KMS-11 (cell line): Measurements from ENCODE around the gene TTC24.

ENCODE experiments used
- H2AFZ ChIP-seq: fragments of 200-600 bp; sonication (generic); 2 replicates; pipeline ENCODE4 v1.6.1; 2016; ENCODE audit warnings: antibody characterized with exemption, mixed run types, low read depth
- H3K27ac ChIP-seq: fragments of 200-600 bp; sonication (generic); 2 replicates; pipeline ENCODE4 v1.6.1; 2016; ENCODE audit warnings: mild to moderate bottlenecking, mixed run types
- H3K27me3 ChIP-seq: fragments of 200-600 bp; sonication (generic); 2 replicates; pipeline ENCODE4 v1.6.1; 2017; ENCODE audit warnings: mild to moderate bottlenecking, low read depth, mixed run types, moderate library complexity; ENCODE audit not compliant: insufficient read depth
- H3K36me3 ChIP-seq: fragments of 200-600 bp; sonication (generic); 2 replicates; pipeline ENCODE4 v1.6.1; 2017; ENCODE audit warnings: mild to moderate bottlenecking, mixed run types; ENCODE audit not compliant: insufficient read depth
- H3K4me1 ChIP-seq: fragments of 200-600 bp; sonication (generic); 2 replicates; pipeline ENCODE4 v1.6.1; 2016; ENCODE audit warnings: mild to moderate bottlenecking, low read depth, mixed run types; ENCODE audit not compliant: poor library complexity, severe bottlenecking
- H3K4me2 ChIP-seq: fragments of 200-600 bp; sonication (generic); 2 replicates; pipeline ENCODE4 v1.7.0; 2016; ENCODE audit warnings: mild to moderate bottlenecking, mixed run types
- H3K4me3 ChIP-seq: fragments of 200-600 bp; sonication (generic); IDR thresholded peaks from 2 replicates; pipeline ENCODE4 v1.6.1; 2017; ENCODE audit warnings: low read depth, low read length, mixed read lengths; ENCODE audit not compliant: insufficient read depth
- H3K79me2 ChIP-seq: fragments of 200-600 bp; sonication (generic); 2 replicates; pipeline ENCODE4 v1.6.1; 2016; ENCODE audit warnings: low read depth, mixed run types; ENCODE audit not compliant: insufficient read depth
- H3K9ac ChIP-seq: fragments of 200-600 bp; sonication (generic); 2 replicates; pipeline ENCODE4 v1.6.1; 2016; ENCODE audit warnings: mild to moderate bottlenecking, mixed run types
- H4K20me1 ChIP-seq: fragments of 200-600 bp; sonication (generic); 2 replicates; pipeline ENCODE4 v1.6.1; 2016; ENCODE audit warnings: mild to moderate bottlenecking, mixed run types; ENCODE audit not compliant: insufficient read depth
- CTCF ChIP-seq: fragments of 200-600 bp; sonication (generic); conservative IDR thresholded peaks from 2 replicates; pipeline ENCODE4 v1.6.1; 2017; ENCODE audit warnings: low read depth, mild to moderate bottlenecking, antibody characterized with exemption, low read length, moderate library complexity, mixed read lengths

The TTC24 gene

GRCh38 chr1:156579472-156579871 is at the start of gene TTC24:
Gene TTC24 (plus strand): TSS chr1:156579723. CDS start chr1:156581365, 1,642 bp downstream.
- Histone ChIP-seq H3K79me2 (no peaks in the 10 kb centered on the region), H4K20me1 (no peaks in the 10 kb centered on the region), H3K4me3 (no peak within 1 kb of the TSS), H3K9ac (no peak within 1 kb of the TSS), H3K4me2 (no peak within 1 kb of the TSS), H3K27me3 (peaks cover 4% of the 10 kb centered on the region; the same call in 1 of the 2 replicates), H2AFZ (no peak within 1 kb of the TSS), H3K27ac (no peak within 1 kb of the TSS), H3K4me1 (peaks cover 8% of the 10 kb centered on the region), H3K36me3 (no peaks in the 10 kb centered on the region)
- TF ChIP-seq CTCF, result no peak

GRCh38 chr1:156530006-156530405 is 49.5 kb upstream of the TTC24 start:
- peaks cover 10% of the 10 kb centered on the region for H3K4me1 ChIP-seq
- H2AFZ ChIP-seq, result no peak overlapping the region
- H3K9ac ChIP-seq, result no peak overlapping the region
- H3K79me2 ChIP-seq, result no peaks in the 10 kb centered on the region
- no peak overlapping the region for H3K4me2 ChIP-seq
- no peak overlapping the region for H3K27ac ChIP-seq
- no peaks in the 10 kb centered on the region for H3K27me3 ChIP-seq
- TF ChIP-seq CTCF, result no peak
- H3K36me3 ChIP-seq, result no peaks in the 10 kb centered on the region
- H4K20me1 ChIP-seq, result no peaks in the 10 kb centered on the region
- no peak overlapping the region for H3K4me3 ChIP-seq

GRCh38 chr1:156532374-156532773 is 47.1 kb upstream of the TTC24 start:
- H3K4me3 ChIP-seq, result no peak overlapping the region
- H2AFZ ChIP-seq, result no peak overlapping the region
- no peaks in the 10 kb centered on the region for H3K27me3 ChIP-seq
- H3K36me3 ChIP-seq, result no peaks in the 10 kb centered on the region
- H3K4me2 ChIP-seq, result no peak overlapping the region
- no peak for TF ChIP-seq CTCF
- no peak overlapping the region for H3K27ac ChIP-seq
- H3K79me2 ChIP-seq, result no peaks in the 10 kb centered on the region
- H4K20me1 ChIP-seq, result no peaks in the 10 kb centered on the region
- no peaks in the 10 kb centered on the region for H3K4me1 ChIP-seq
- no peak overlapping the region for H3K9ac ChIP-seq

- Histone ChIP-seq H3K9ac (no peak overlapping the region), H3K79me2 (no peaks in the 10 kb centered on the region), H3K4me2 (no peak overlapping the region), H2AFZ (no peak overlapping the region), H3K4me3 (no peak overlapping the region), H3K36me3 (no peaks in the 10 kb centered on the region), H3K27me3 (no peaks in the 10 kb centered on the region), H3K27ac (no peak overlapping the region), H4K20me1 (no peaks in the 10 kb centered on the region), H3K4me1 (no peaks in the 10 kb centered on the region)
- TF ChIP-seq CTCF, result no peak
Observed at GRCh38 chr1:156533568-156534220, 45.8 kb upstream of the TTC24 start.
